OCI-LY3 (cell line): ENCODE results near the gene IL4R.

Experiments used
- H2AFZ ChIP-seq: fragments of 200-600, 300-600 bp; shearing (Covaris generic); 2 replicates; pipeline ENCODE4 v1.6.0; 2014; ENCODE audit warnings: antibody characterized with exemption, low read depth, low read length
- H3K27ac ChIP-seq: fragments of 200-600, 300-600 bp; sonication (generic); 2 replicates; pipeline ENCODE4 v1.5.1; 2014; ENCODE audit warnings: mild to moderate bottlenecking, low read length, moderate library complexity, mixed read lengths
- H3K27me3 ChIP-seq: fragments of 200-600, 300-600 bp; sonication (generic); 2 replicates; pipeline ENCODE4 v1.6.1; 2014; ENCODE audit warnings: low read depth, low read length, mixed read lengths
- H3K36me3 ChIP-seq: fragments of 200-600, 300-600 bp; sonication (generic); replicated peaks from 2 replicates; pipeline ENCODE3; 2014; ENCODE audit warnings: low read depth, low read length, mixed read lengths
- H3K4me1 ChIP-seq: fragments of 300-600, 200-600 bp; sonication (generic); 2 replicates; pipeline ENCODE4 v1.6.1; 2014; ENCODE audit warnings: low read length, mixed read lengths
- H3K4me2 ChIP-seq: fragments of 200-600, 300-600 bp; sonication (generic); 2 replicates; pipeline ENCODE4 v1.6.1; 2014; ENCODE audit warnings: low read length, mixed read lengths
- H3K4me3 ChIP-seq: fragments of 300-600, 200-600 bp; sonication (generic); 2 replicates; pipeline ENCODE4 v1.5.1; 2014; ENCODE audit warnings: antibody characterized with exemption, mild to moderate bottlenecking, low read length, moderate library complexity
- H3K79me2 ChIP-seq: fragments of 300-600, 200-600 bp; shearing (Covaris generic); 2 replicates; pipeline ENCODE4 v1.6.1; 2014; ENCODE audit warnings: mild to moderate bottlenecking, low read length, mixed read lengths
- H3K9ac ChIP-seq: fragments of 300-600, 200-600 bp; shearing (Covaris generic); 2 replicates; pipeline ENCODE4 v1.6.0; 2014; ENCODE audit warnings: mild to moderate bottlenecking, low read length, moderate library complexity
- H3K9me3 ChIP-seq: fragments of 200-600, 300-600 bp; shearing (Covaris generic); 2 replicates; pipeline ENCODE4 v1.6.1; 2014; ENCODE audit warnings: low read length, mixed read lengths; ENCODE audit not compliant: insufficient read depth
- H4K20me1 ChIP-seq: fragments of 200-600, 300-600 bp; sonication (generic); 2 replicates; pipeline ENCODE4 v1.6.1; 2016; ENCODE audit warnings: low read length, mixed read lengths; ENCODE audit not compliant: insufficient read depth
- CTCF ChIP-seq: fragments of 200-600, 300-600 bp; sonication (generic); IDR thresholded peaks from 2 replicates; pipeline ENCODE4 v1.5.1; 2014; ENCODE audit warnings: antibody characterized with exemption, low read length, low read depth
- EZH2phosphoT487 ChIP-seq: fragments of 200-600 bp; shearing (Covaris generic); IDR thresholded peaks from 2 replicates; pipeline ENCODE4 v1.6.1; 2018; ENCODE audit warnings: antibody characterized with exemption, mixed run types, low read depth

Gene IL4R

GRCh38 chr16:27315333-27316037, 1.7 kb downstream of the IL4R start:
- H3K27me3 ChIP-seq: peaks cover 25% of the 10 kb centered on the region
- H3K9me3 ChIP-seq: no peaks in the 10 kb centered on the region
- H4K20me1 ChIP-seq: peaks cover 30% of the 10 kb centered on the region
- no peak overlapping the region for H3K27ac ChIP-seq
- H3K4me2 ChIP-seq: peak overlapping the region; percentile 78
- H3K9ac ChIP-seq: no peak overlapping the region; the same call in 1 of the 2 replicates
- H3K36me3 ChIP-seq: peaks cover 2% of the 10 kb centered on the region
- H3K4me3 ChIP-seq: peak overlapping the region; percentile 89
- peaks cover 27% of the 10 kb centered on the region for H3K4me1 ChIP-seq
- peaks cover 57% of the 10 kb centered on the region for H3K79me2 ChIP-seq
- TF ChIP-seq EZH2phosphoT487 (no peak), CTCF (no peak)
- no peak overlapping the region for H2AFZ ChIP-seq

GRCh38 chr16:27316038-27316680, 2.4 kb downstream of the IL4R start:
- Histone ChIP-seq H3K4me1 (peaks cover 27% of the 10 kb centered on the region), H3K27ac (no peak overlapping the region), H3K79me2 (peaks cover 61% of the 10 kb centered on the region), H3K9me3 (no peaks in the 10 kb centered on the region), H2AFZ (no peak overlapping the region), H3K27me3 (peaks cover 19% of the 10 kb centered on the region), H3K4me2 (no peak overlapping the region), H3K36me3 (peaks cover 2% of the 10 kb centered on the region), H4K20me1 (peaks cover 33% of the 10 kb centered on the region), H3K9ac (no peak overlapping the region), H3K4me3 (no peak overlapping the region)
- TF ChIP-seq EZH2phosphoT487: no peak
- TF ChIP-seq CTCF: no peak

- peaks cover 27% of the 10 kb centered on the region for H3K4me1 ChIP-seq
These were observed 3.5 kb downstream of the IL4R start for GRCh38 chr16:27317320-27317719.

More at GRCh38 chr16:27317320-27317719, 3.5 kb downstream of the IL4R start:
- Histone ChIP-seq H3K4me3 (no peak overlapping the region), H3K9me3 (no peaks in the 10 kb centered on the region), H3K27ac (no peak overlapping the region), H2AFZ (no peak overlapping the region), H3K27me3 (peaks cover 9% of the 10 kb centered on the region), H3K4me2 (no peak overlapping the region), H3K79me2 (peaks cover 73% of the 10 kb centered on the region), H4K20me1 (peaks cover 36% of the 10 kb centered on the region), H3K9ac (no peak overlapping the region), H3K36me3 (peaks cover 2% of the 10 kb centered on the region)
- TF ChIP-seq EZH2phosphoT487 (no peak), CTCF (no peak)
